HG02759 (cell line): ENCODE results near the gene TJAP1.
"Not testable (repeated sequence)": the region's sequence is repeated elsewhere in the genome, so short reads cannot be mapped to it uniquely, and the experiment has no call there.

ENCODE experiments used
- ATAC-seq: cut with Tn5 transposase; IDR thresholded peaks from one replicate; pipeline ENCODE4 v1.9.1; 2021; ENCODE audit warnings: mild to moderate bottlenecking, moderate library complexity; ENCODE audit not compliant: unreplicated experiment

Gene TJAP1

DNA sequence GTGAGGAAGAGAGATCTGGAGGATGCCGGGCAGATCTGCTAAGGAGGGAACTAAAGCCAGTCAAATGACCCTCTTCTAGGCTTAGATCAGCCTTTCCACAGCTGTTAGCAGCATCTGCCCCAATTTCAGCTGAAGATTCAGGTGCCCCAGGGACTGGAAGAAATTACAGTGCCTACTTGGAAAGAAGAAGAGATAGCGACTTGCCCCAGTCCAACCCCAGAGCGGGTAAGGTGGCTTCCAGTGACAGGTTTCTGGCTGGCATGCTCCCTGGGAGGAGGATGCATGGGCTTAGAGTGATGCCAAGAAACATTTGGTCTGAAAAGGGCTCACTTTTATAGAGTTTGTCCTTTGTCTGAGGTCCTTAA is 620 bp downstream of the TJAP1 start:
- ATAC-seq: no peak

GRCh38 chr6:43481075-43481474 is 3.7 kb downstream of the TJAP1 start:
- ATAC-seq: no peak

GRCh38 chr6:43481591-43482236 is 4.3 kb downstream of the TJAP1 start:
- ATAC-seq: no peak

DNA sequence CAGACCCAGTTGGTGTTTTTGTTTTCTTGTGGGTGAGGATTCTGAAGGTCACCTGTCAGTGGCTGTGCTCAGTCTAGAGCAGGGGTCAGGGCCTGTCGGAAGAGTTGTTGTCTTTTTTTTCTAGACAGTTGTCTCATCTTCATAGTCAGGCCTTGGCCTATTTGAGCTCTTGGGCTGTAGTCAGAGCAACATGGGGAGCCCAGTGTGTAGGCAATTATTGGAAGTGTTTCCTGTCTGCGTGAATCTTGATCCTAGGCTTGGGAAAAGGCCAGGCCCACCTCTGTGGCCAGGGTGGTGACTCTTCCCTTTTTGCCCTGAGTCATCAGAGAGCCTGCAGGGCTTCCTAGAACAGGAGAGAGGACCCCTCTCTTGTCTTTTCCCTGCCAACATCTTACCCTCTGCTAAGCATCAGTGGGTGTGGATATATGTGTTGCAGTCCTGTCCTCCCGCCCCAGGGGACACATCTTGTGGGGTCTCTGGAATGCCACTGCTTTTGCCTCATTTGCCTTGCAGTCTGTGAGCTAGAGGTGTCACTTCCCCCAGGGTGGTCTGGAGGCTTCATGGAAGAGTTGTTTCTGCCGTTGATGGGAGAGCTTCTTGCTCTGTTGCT is 11.4 kb downstream of the TJAP1 start:
- ATAC-seq: no peak

DNA sequence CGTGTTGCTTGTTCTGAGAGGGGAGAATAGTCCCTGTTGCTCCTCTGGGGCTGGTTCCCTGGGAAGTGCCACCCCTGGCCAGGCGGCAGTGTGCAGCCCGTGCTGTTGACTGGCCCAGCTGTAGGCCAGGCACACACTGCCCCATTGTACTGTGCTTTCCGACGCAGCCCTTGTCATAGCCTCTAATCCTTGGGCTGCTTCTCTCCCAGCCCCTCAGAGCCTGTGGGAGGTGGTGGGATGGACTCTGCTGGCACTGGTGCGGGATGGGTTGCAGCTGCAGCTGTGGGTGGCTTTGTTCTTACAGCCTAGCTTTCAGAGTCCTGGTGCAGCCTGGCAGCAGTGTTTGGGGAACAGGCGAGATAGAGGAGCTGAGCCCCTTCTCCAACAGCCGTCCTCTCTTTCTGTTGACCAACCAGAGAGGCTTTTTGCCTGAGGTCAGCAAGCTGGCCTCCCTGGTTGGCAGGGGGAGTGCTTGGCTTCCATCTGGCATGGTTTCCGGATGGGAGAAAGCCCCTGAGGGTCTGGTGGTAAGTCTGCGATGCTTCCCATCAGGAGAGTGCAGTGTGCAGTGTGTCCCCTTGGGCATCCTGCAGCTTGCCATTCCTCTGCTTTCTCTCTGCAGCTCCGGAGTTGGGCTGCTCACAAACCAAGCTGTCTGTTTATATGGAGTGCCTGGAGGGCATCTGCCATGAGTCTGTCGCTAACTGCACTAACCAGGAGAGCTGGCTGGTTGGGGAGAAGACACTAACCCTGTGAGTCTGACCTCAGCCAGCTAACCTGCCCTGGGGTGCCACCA is 12.1 kb downstream of the TJAP1 start:
- no peak for ATAC-seq

DNA sequence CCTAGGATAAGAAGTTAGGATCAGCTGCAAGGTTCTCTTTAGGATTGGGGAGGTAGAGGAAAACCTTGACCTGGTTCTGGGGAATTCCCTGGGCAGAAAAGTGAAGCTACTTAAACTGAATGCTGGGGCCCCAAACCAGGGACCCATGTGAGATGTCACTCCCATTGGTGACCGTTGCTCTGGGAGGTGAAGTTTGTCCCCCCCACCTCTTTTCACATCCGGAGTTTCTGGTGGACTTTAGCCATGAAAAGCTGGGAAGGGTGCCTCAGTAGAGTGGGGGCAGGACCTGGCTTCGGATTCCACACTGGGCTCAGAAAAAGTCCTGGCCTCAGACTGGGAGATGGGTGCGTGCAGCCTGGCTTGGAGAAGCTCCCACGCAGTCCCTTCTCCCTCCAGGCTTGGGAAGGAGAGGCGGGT is 13.2 kb downstream of the TJAP1 start:
- ATAC-seq: no peak

- no peak for ATAC-seq
Observed at GRCh38 chr6:43491750-43492661, 14.6 kb downstream of the TJAP1 start.

GRCh38 chr6:43492673-43493072 is 15.3 kb downstream of the TJAP1 start:
- no peak for ATAC-seq

DNA sequence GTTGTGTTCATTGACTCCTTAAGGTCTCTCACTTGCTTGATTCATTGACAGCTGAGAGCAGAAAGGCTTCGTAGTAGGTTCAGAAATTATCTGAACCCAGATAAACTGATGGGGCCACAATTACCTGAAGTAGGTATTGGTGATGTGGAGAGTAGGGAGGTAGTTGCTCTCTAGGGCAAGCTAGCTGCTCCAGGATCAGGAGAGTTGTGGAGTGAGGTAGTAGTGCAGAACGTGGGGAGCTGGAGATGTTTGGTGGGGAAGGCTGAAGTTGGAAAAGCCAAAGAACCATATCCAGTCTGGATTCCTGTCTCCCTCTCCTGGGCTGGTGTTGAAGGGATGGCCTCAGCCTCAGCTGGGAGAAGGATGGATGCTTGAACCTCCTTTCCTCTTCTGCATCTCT is 15.9 kb downstream of the TJAP1 start:
- ATAC-seq: no peak

DNA sequence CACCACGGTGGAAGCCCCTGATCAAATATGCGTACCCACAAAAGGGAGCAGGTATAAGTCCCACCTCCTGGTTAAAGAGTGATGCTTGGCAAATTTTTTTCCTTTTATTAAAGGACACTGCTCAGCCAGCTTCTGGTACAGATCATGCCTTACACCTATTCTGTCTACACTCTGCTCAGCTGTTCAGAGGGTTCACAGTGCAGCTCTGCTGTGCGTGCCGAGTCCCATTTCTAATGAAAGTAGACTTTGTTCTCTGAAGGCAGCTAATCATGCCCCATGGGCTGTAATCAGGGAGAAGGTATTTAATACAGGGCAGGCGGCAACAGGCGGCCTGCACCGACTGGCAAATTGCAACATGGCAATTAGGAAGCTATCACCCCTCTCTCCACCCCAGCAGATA is 16.5 kb downstream of the TJAP1 start:
- no peak for ATAC-seq

GRCh38 chr6:43494321-43494720 is 17.0 kb downstream of the TJAP1 start:
- no peak for ATAC-seq

GRCh38 chr6:43494766-43495165 is 17.4 kb downstream of the TJAP1 start:
- ATAC-seq: no peak

DNA sequence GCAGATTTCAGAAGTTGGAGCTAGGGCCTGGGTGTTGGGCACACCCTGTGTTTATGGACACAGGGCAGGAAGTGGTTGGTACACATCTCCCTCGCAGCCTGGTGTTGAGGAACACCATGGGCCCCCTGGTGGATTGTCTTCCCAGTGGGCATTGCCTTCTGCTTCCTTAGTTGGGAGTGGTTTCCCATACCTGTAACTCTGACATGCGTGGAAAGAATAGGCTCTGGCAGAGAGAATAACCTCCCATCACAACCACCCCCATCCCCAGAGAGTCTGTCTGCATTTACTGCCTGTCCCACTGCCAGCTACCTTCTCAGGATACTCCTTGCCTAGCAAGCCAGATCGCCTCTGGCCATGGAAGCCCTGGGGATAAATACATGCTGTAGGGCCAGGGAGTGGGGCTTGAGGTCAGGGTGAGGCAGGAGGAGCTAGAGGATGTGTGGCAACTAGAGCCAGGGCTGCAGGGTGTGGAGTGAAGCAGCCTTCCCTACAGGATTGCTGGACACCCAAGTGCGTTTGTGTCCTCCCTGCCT is 18.1 kb downstream of the TJAP1 start:
- no peak for ATAC-seq

GRCh38 chr6:43496370-43497128 is 19.2 kb downstream of the TJAP1 start:
- no peak for ATAC-seq

DNA sequence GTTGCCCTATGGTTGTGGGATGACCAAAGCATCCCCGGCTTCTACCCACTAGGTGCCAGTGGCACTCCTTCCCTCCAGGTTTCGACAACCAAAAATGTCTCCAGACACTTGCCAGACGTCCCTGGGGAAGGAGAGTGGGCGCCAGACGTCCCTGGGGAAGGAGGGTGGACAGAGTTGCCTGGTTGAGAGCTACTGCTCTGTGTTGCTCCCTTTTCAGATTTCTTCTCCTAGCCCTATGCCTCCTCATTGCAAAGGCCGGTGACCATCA is 19.7 kb downstream of the TJAP1 start:
- no peak for ATAC-seq

DNA sequence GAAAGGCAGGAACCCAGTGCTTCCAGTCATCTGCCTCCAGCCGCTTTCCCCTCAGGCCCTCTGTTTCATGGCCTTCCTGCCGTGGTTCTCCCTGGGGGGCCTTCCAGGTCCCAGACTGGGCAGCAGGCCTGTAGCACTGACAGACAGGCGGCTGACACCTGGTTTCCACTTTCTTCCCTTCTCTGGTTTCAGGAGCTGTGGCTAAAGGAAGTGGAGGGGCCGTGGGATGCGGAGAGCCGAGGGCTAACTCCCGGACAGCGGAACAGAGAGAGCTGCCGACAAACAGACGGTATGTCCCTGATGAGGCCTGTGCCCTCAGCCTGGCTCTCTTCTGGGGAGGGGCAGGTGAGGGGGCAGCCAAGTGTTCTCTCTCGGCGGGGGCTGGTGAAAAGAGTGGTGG is 20.3 kb downstream of the TJAP1 start:
- no peak for ATAC-seq

DNA sequence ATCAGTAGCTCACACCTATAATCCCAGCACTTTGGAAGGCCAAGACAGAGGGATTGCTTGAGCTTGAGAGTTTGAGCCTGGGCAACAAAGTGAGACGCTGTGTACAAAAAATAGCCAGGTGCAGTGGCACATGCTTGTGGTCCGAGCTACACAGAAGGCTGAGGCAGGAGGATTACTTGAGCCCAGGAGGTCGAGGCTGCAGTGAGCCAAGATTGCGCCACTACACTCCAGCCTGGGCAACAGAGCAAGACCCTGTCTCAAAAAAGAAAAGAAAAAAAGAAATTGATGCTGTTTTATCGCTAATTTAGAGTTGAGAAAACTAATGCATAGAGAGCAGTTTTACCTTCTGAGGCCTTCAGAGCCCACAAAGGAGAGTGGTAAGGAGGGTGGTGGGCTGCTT is 20.9 kb downstream of the TJAP1 start:
- not testable (repeated sequence) for ATAC-seq

GRCh38 chr6:43499028-43499815 is 21.9 kb downstream of the TJAP1 start:
- ATAC-seq: no peak

DNA sequence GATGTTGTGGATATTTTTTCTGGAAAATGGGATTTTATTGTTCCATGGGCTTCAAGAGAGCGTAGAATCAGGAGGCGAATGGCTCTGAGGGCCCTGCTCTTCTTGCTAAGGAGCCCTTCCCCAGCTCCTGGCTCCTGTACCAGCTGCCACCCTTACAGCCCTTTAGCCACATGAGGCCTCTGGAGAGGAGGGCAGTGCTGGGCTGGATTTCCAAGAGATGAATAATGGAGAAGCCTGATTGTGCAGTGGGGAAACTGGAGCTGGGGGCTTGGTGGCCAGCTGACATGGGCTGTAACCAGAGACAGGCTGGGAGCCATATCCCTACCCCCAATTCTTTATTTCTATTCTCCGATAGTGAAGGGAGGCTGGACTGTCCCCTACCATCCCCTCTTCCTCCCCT is 23.6 kb downstream of the TJAP1 start:
- ATAC-seq: no peak

DNA sequence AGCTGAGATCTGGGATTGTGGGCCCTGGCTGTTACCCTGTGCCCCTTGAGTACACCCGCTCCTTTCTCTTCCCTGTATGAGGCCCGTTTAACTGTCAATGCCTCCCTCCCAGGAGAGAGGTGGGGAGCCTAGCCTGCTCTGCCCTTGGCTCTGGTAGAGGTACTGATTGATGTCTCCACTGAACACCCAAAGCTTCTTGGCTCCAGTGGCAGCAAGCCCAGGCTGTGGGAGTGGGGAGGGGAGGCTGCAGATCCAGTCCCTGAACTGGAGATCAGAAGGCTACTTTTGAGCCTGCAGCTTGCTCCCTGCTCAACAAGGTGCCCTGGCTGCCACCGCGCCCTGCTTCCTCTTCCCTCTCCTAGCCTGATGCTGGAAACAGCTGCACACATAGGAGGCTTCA is 25.3 kb downstream of the TJAP1 start:
- ATAC-seq: no peak
